GM12878 (cell line): ENCODE results near the gene XRRA1. TPM values are rescaled to one million over a fixed set of nuclear protein-coding genes. Genes with fewer than 3 reads are reported as not detected.

Experiments
- ATAC-seq: fragments of 200-7000 bp; cut with Tn5 transposase; 3 replicates; pipeline ENCODE4 v1.9.1; 2020; ENCODE audit warnings: mild to moderate bottlenecking, moderate library complexity
- BruUV-seq: library from RNA; stranded (reverse); fragments of 400-500 nt; replicated peaks from 2 replicates; lab custom pipeline; 2021; lab: Mats Ljungman, UMichigan
- CTCF ChIA-PET: fragments of 300-600 bp; sonication (Branson Sonifier 250); formaldehyde crosslinking; extraction: SDS; loops from one replicate; lab custom pipeline; 2021; ENCODE audit warnings: inconsistent platforms; lab: Yijun Ruan, JAX
- POLR2A ChIA-PET: fragments of 350-600 bp; formaldehyde crosslinking; extraction: SDS; loops from one replicate; lab custom pipeline; 2021; ENCODE audit warnings: inconsistent platforms; lab: Charles Lee
- RAD21 ChIA-PET: fragments of 300-600 bp; sonication (Branson Sonifier 250); formaldehyde crosslinking; loops from one replicate; lab custom pipeline; 2023; ENCODE audit warnings: antibody characterized with exemption; ENCODE audit not compliant: unreplicated experiment; lab: Charles Lee
- SMC1A ChIA-PET: fragments of 300-600 bp; sonication (Branson Sonifier 250); formaldehyde crosslinking; loops from one replicate; lab custom pipeline; 2023; ENCODE audit not compliant: unreplicated experiment, uncharacterized antibody; lab: Charles Lee
- DNase-seq: peaks from one replicate; pipeline ENCODE4 v3.0.0-alpha.2; 2011; ENCODE audit warnings: low read depth, low spot score
- FAIRE-seq: peaks from 3 replicates; lab custom pipeline; 2011; peaks lifted over from hg19 to GRCh38; lab: Jason Lieb, UNC
- H2AFZ ChIP-seq: 2 replicates; pipeline ENCODE4 v1.6.0; 2011; ENCODE audit warnings: low read depth, low read length, control low read depth; ENCODE audit not compliant: control insufficient read depth
- H3K27ac ChIP-seq: 2 replicates; pipeline ENCODE4 v1.5.1; 2011; ENCODE audit warnings: control low read depth; ENCODE audit not compliant: control insufficient read depth, insufficient read depth
- H3K27me3 ChIP-seq, 2 experiments: replicated peaks in 1 of 2; 2 replicates each; pipeline versions ENCODE4 v1.6.0 to v1.6.1; 2011; ENCODE audit warnings: low read length in 1 of 2; ENCODE audit not compliant: control insufficient read depth in 2 of 2, insufficient read depth in 2 of 2
- H3K36me3 ChIP-seq, 2 experiments: 2 replicates each; pipeline ENCODE4 v1.5.1; 2011; ENCODE audit warnings: low read length in 1 of 2; ENCODE audit not compliant: control insufficient read depth in 2 of 2, insufficient read depth in 2 of 2
- H3K4me1 ChIP-seq: 2 replicates; pipeline ENCODE4 v1.6.1; 2011; ENCODE audit warnings: mild to moderate bottlenecking, low read length, moderate library complexity, mixed read lengths; ENCODE audit not compliant: control insufficient read depth, insufficient read depth
- H3K4me2 ChIP-seq: 2 replicates; pipeline ENCODE4 v1.6.0; 2011; ENCODE audit warnings: control low read depth; ENCODE audit not compliant: control insufficient read depth, insufficient read depth
- H3K4me3 ChIP-seq: fragments of 200-600 bp; sonication (generic); 2 replicates; pipeline ENCODE4 v1.5.1; 2016
- H3K79me2 ChIP-seq: 2 replicates; pipeline ENCODE4 v1.6.0; 2011; ENCODE audit warnings: low read length; ENCODE audit not compliant: control insufficient read depth, insufficient read depth
- H3K9ac ChIP-seq: 2 replicates; pipeline ENCODE4 v1.8.0; 2011; ENCODE audit warnings: low read length, control low read depth, mixed read lengths; ENCODE audit not compliant: control insufficient read depth, insufficient read depth
- H3K9me3 ChIP-seq: replicated peaks from 3 replicates; pipeline ENCODE4 v1.5.1; 2011; ENCODE audit warnings: mild to moderate bottlenecking, low read length; ENCODE audit not compliant: control insufficient read depth, insufficient read depth
- H4K20me1 ChIP-seq: 2 replicates; pipeline ENCODE4 v1.6.0; 2011; ENCODE audit not compliant: control insufficient read depth, insufficient read depth
- BMI1 ChIP-seq: fragments of 450-650 bp; IDR thresholded peaks from 2 replicates; pipeline ENCODE4 v1.6.1; 2016; ENCODE audit warnings: mild to moderate bottlenecking, moderate library complexity, borderline replicate concordance
- CEBPB ChIP-seq, 2 experiments: fragments of 150-350 bp in 1 of 2; IDR thresholded peaks; 2 replicates each; pipeline ENCODE4 v1.6.1; 2012 to 2014; ENCODE audit warnings: low read depth in 2 of 2, low read length in 2 of 2, borderline replicate concordance in 1 of 2, inconsistent platforms in 1 of 2
- CREB1 ChIP-seq: IDR thresholded peaks from 2 replicates; pipeline ENCODE4 v1.6.1; 2012; ENCODE audit warnings: low read depth, mild to moderate bottlenecking, inconsistent platforms
- ELK1 ChIP-seq: IDR thresholded peaks from 2 replicates; pipeline ENCODE4 v1.6.1; 2012; ENCODE audit warnings: low read depth, low read length, improper control_type of control experiment
- MAX ChIP-seq: IDR thresholded peaks from 2 replicates; pipeline ENCODE4 v1.6.1; 2012; ENCODE audit warnings: low read depth, low read length, improper control_type of control experiment
- MLLT1 ChIP-seq: fragments of 450-650 bp; IDR thresholded peaks from 2 replicates; pipeline ENCODE4 v1.6.1; 2016; ENCODE audit warnings: mild to moderate bottlenecking
- NR2C2 ChIP-seq: IDR thresholded peaks from 2 replicates; pipeline ENCODE4 v1.6.1; 2011; ENCODE audit warnings: borderline replicate concordance, low read depth; ENCODE audit not compliant: control insufficient read depth, insufficient read length
- NR2F1 ChIP-seq: fragments of 450-650 bp; conservative IDR thresholded peaks from 2 replicates; pipeline ENCODE4 v1.6.1; 2017; ENCODE audit warnings: mild to moderate bottlenecking
- PML ChIP-seq: IDR thresholded peaks from 2 replicates; pipeline ENCODE4 v1.6.1; 2012; ENCODE audit warnings: low read length, inconsistent platforms
- POLR2AphosphoS2 ChIP-seq: IDR thresholded peaks from 2 replicates; pipeline ENCODE4 v1.6.1; 2011; ENCODE audit warnings: low read depth, mild to moderate bottlenecking, low read length, improper control_type of control experiment, moderate library complexity
- RAD21 ChIP-seq: IDR thresholded peaks from 2 replicates; pipeline ENCODE4 v1.6.1; 2011; ENCODE audit warnings: mild to moderate bottlenecking, low read depth, low read length, moderate library complexity; ENCODE audit not compliant: insufficient read depth
- RCOR1 ChIP-seq: conservative IDR thresholded peaks from 2 replicates; pipeline ENCODE4 v1.6.1; 2012; ENCODE audit warnings: low read depth, low read length, improper control_type of control experiment
- SREBF2 ChIP-seq: IDR thresholded peaks from 2 replicates; pipeline ENCODE4 v1.6.1; 2012; ENCODE audit warnings: mild to moderate bottlenecking, low read length
- SRF ChIP-seq, 2 experiments: IDR thresholded peaks; 2 replicates each; pipeline ENCODE4 v1.6.1; 2011; ENCODE audit warnings: low read depth in 2 of 2, low read length in 2 of 2, mild to moderate bottlenecking in 1 of 2, moderate library complexity in 1 of 2
- TBL1XR1 ChIP-seq: IDR thresholded peaks from 2 replicates; pipeline ENCODE4 v1.6.1; 2012; ENCODE audit warnings: low read depth, low read length, improper control_type of control experiment
- ZBED1 ChIP-seq: IDR thresholded peaks from 2 replicates; pipeline ENCODE4 v1.6.1; 2016; ENCODE audit warnings: borderline replicate concordance
- ZBTB4 ChIP-seq: fragments of 450-650 bp; formaldehyde crosslinking; IDR thresholded peaks from 2 replicates; pipeline ENCODE4 v1.4.0; 2022; ENCODE audit warnings: mild to moderate bottlenecking, moderate library complexity
- ZNF24 ChIP-seq: fragments of 450-650 bp; IDR thresholded peaks from 2 replicates; pipeline ENCODE4 v1.6.1; 2017; ENCODE audit warnings: antibody characterized with exemption, mild to moderate bottlenecking
- ZNF274 ChIP-seq: IDR thresholded peaks from one replicate; pipeline ENCODE4 v1.8.0; 2011; ENCODE audit not compliant: insufficient read length, insufficient read depth
- WGBS: methylation state at CpG from one replicate; pipeline ENCODE4 v1.1.6; 2016; ENCODE audit warnings: low lambda C conversion rate; ENCODE audit not compliant: insufficient replicate concordance, insufficient coverage; ENCODE audit errors: missing lambda C conversion rate; 5-methylcytosine and 5-hydroxymethylcytosine counted together
- in situ Hi-C: fragments of 300-500 bp; cut with MboI; formaldehyde crosslinking; loops from 9 replicates; pipeline ENCODE4 v1.14.3; 2018; ENCODE audit warnings: mixed read lengths
- intact Hi-C: fragments of 100-400 bp; cut with micrococcal nuclease; formaldehyde crosslinking; loops from one replicate; pipeline ENCODE4 v1.14.2; 2022; ENCODE audit not compliant: unreplicated experiment
- polyA plus RNA-seq, 11 experiments: library from polyadenylated mRNA; depleted of rRNA in 4 of 11; unstranded in 6 of 11; stranded (reverse) in 5 of 11; fragments of >200 nt; fragmentation: Nextera tagmentation in 4 of 11; fragmentation: Illumina TruSeq in 1 of 11; extraction: Ambion mirVana in 4 of 11; extraction: Trizol in 1 of 11; gene quantifications; 1 replicate in 1 of 11; 2 replicates in 10 of 11; pipeline versions ENCODE4 v1.2.1 to v1.2.3, GENCODE V29; 2011 to 2016; ENCODE audit warnings: inconsistent platforms in 2 of 11, missing spikeins in 2 of 11, low read depth in 1 of 11
- total RNA-seq, 4 experiments: library from RNA; depleted of rRNA in 3 of 4; stranded (reverse); fragments of >200 nt in 3 of 4; fragmentation: Illumina TruSeq in 1 of 4; extraction: Trizol in 1 of 4; gene quantifications; 2 replicates each; pipeline versions ENCODE4 v1.2.1 to v1.2.3, GENCODE V29; 2013 to 2021

XRRA1 gene
- total and polyA plus RNA-seq, 10 of the 15 experiments (the other 5 are each of a cell fraction or from before 2014, with no cell fraction given) = 2.5 to 8.8 (median 4.6) TPM

GRCh38 chr11:74942073-74942759, 6.7 kb downstream of the XRRA1 start:
- no peaks in the 10 kb centered on the region for H3K36me3 ChIP-seq
- no peak overlapping the region for H3K27ac ChIP-seq
- no peak overlapping the region for H2AFZ ChIP-seq
- FAIRE-seq (no peak), DNase-seq (no peak), ATAC-seq (no peak)
- in situ Hi-C loops = no loop called here
- intact Hi-C loops = no loop called here
- no peaks in the 10 kb centered on the region for H4K20me1 ChIP-seq
- BruUV-seq = no TSS peak
- WGBS = 75% methylated on average over 5 of the region's 5 CpGs
- H3K4me3 ChIP-seq = no peak overlapping the region
- no peak overlapping the region for H3K4me2 ChIP-seq
- POLR2A ChIA-PET = interaction anchor here (0.6 kb wide), 1 partner anchor 23 kb away, joined by 3 read pairs; no protein-coding TSS in a partner anchor
- RAD21 ChIA-PET = interaction anchor here (0.8 kb wide), 1 partner anchor 15 kb away, joined by 3 read pairs; no protein-coding TSS in a partner anchor
- no peaks in the 10 kb centered on the region for H3K79me2 ChIP-seq
- no peak overlapping the region for H3K9ac ChIP-seq
- SMC1A ChIA-PET = interaction anchor here (0.7 to 3.4 kb wide), 3 partner anchors 12 to 79 kb away, joined by 3 to 10 read pairs (median 3); no protein-coding TSS in a partner anchor
- CTCF ChIA-PET = interaction anchor here (0.7 to 5.1 kb wide), 4 partner anchors 11 to 88 kb away, joined by 3 to 31 read pairs (median 4); no protein-coding TSS in a partner anchor
- peaks cover 3% of the 10 kb centered on the region; the same call in 1 of the 2 replicates for H3K4me1 ChIP-seq
- no peaks in the 10 kb centered on the region for H3K9me3 ChIP-seq
- no peaks in the 10 kb centered on the region for H3K27me3 ChIP-seq
- no peak for TF ChIP-seq ZBED1
- TF ChIP-seq BMI1 = no peak
- no peak for TF ChIP-seq SREBF2
- no peak for TF ChIP-seq RCOR1
- TF ChIP-seq RAD21 = no peak
- no peak for TF ChIP-seq CEBPB (IDR thresholded peaks at IDR 0.05; ENCODE audit: borderline replicate concordance in 1 of 2, low read depth in 2 of 2, low read length in 2 of 2)
- no peak for TF ChIP-seq TBL1XR1
- no peak for TF ChIP-seq CREB1
- no peak for TF ChIP-seq POLR2AphosphoS2
- TF ChIP-seq SRF (IDR thresholded peaks at IDR 0.05; ENCODE audit: low read depth in 2 of 2, low read length in 2 of 2) = no peak
- no peak for TF ChIP-seq NR2F1
- TF ChIP-seq ELK1 = no peak
- no peak for TF ChIP-seq MLLT1
- TF ChIP-seq ZNF274 = no peak
- no peak for TF ChIP-seq MAX
- no peak for TF ChIP-seq ZBTB4 (CRISPR knock-in tag)
- no peak for TF ChIP-seq PML
- no peak for TF ChIP-seq ZNF24
- no peak for TF ChIP-seq NR2C2
